K562 (cell line): ENCODE results near the gene SOX15. TPM values are rescaled to one million over a fixed set of nuclear protein-coding genes. Genes with fewer than 3 reads are reported as not detected.

Experiments used
- ATF3 ChIP-seq, 2 experiments: fragments of 450-650 bp in 1 of 2; sonication (generic) in 1 of 2; formaldehyde crosslinking in 1 of 2; IDR thresholded peaks in 1 of 2; conservative IDR thresholded peaks in 1 of 2; 2 replicates each; pipeline versions ENCODE4 v1.6.1 to v1.8.1; 2016 to 2023; ENCODE audit warnings: mild to moderate bottlenecking in 2 of 2, moderate library complexity in 2 of 2, inconsistent platforms in 1 of 2, missing genetic modification reagents in 1 of 2
- CBFB ChIP-seq: sonication (generic); formaldehyde crosslinking; IDR thresholded peaks from 2 replicates; pipeline ENCODE4 v1.4.0; 2020; ENCODE audit warnings: mild to moderate bottlenecking, missing genetic modification reagents
- CLOCK ChIP-seq: fragments of 250-450 bp; sonication (Bioruptor Pico); IDR thresholded peaks from 2 replicates; pipeline ENCODE4 v1.4.0; 2020; ENCODE audit warnings: mild to moderate bottlenecking, moderate library complexity, borderline replicate concordance
- CTCFL ChIP-seq: IDR thresholded peaks from 2 replicates; pipeline ENCODE4 v1.6.1; 2011; ENCODE audit warnings: borderline replicate concordance, low read depth, mild to moderate bottlenecking, moderate library complexity, low read length; ENCODE audit not compliant: insufficient read depth, poor library complexity, severe bottlenecking
- HNRNPUL1 ChIP-seq: fragments of 200-400 bp; formaldehyde crosslinking; IDR thresholded peaks from 2 replicates; pipeline ENCODE4 v1.6.1; 2017; ENCODE audit warnings: low read length
- KDM5B ChIP-seq: fragments of 200-600 bp; sonication (generic); IDR thresholded peaks from 2 replicates; pipeline ENCODE4 v1.6.1; 2012; ENCODE audit warnings: low read depth, mild to moderate bottlenecking, moderate library complexity, low read length, control low read depth, inconsistent platforms; ENCODE audit not compliant: insufficient replicate concordance
- MTA3 ChIP-seq: fragments of 450-650 bp; formaldehyde crosslinking; IDR thresholded peaks from 2 replicates; pipeline ENCODE4 v1.6.1; 2017; ENCODE audit warnings: mild to moderate bottlenecking, borderline replicate concordance
- NR2C2 ChIP-seq, 2 experiments: fragments of 200-800 bp in 1 of 2; sonication (Bioruptor generic) in 1 of 2; sonication (generic) in 1 of 2; formaldehyde crosslinking in 1 of 2; IDR thresholded peaks; 2 replicates each; pipeline versions ENCODE4 v1.6.1 to v1.8.0; 2016 to 2022; ENCODE audit warnings: mild to moderate bottlenecking in 1 of 2, missing compliant biosample characterization in 1 of 2, missing genetic modification characterization in 1 of 2, missing genetic modification reagents in 1 of 2
- POLR2G ChIP-seq: fragments of 200-400 bp; formaldehyde crosslinking; IDR thresholded peaks from 2 replicates; pipeline ENCODE4 v1.6.1; 2017; ENCODE audit warnings: low read depth, mild to moderate bottlenecking, antibody characterized with exemption, low read length, moderate library complexity
- RBM17 ChIP-seq: fragments of 200-400 bp; formaldehyde crosslinking; IDR thresholded peaks from 2 replicates; pipeline ENCODE4 v1.6.1; 2017; ENCODE audit warnings: low read depth, mild to moderate bottlenecking, low read length, borderline replicate concordance
- RBM25 ChIP-seq: fragments of 200-400 bp; formaldehyde crosslinking; IDR thresholded peaks from 2 replicates; pipeline ENCODE4 v1.6.1; 2018; ENCODE audit warnings: low read length, low read depth, moderate library complexity; ENCODE audit not compliant: severe bottlenecking
- RFX5 ChIP-seq: IDR thresholded peaks from 2 replicates; pipeline ENCODE4 v1.6.1; 2011; ENCODE audit warnings: low read depth, mild to moderate bottlenecking, improper control_type of control experiment, low read length
- SRF ChIP-seq, 2 experiments: fragments of 250-450, 450-650 bp in 1 of 2; sonication (Bioruptor Pico) in 1 of 2; sonication (generic) in 1 of 2; formaldehyde crosslinking; IDR thresholded peaks; 2 replicates each; pipeline versions ENCODE4 v1.5.0 to v1.5.1; 2020 to 2022; ENCODE audit warnings: mild to moderate bottlenecking in 1 of 2, missing genetic modification reagents in 1 of 2
- TFE3 ChIP-seq: fragments of 450-650 bp; formaldehyde crosslinking; IDR thresholded peaks from 2 replicates; pipeline ENCODE4 v1.4.0; 2020; ENCODE audit warnings: mild to moderate bottlenecking, mixed read lengths
- ZNF212 ChIP-seq: fragments of 450-650 bp; formaldehyde crosslinking; IDR thresholded peaks from 2 replicates; pipeline ENCODE4 v1.4.0; 2020; ENCODE audit warnings: mild to moderate bottlenecking
- ZNF263 ChIP-seq: sonication (generic); formaldehyde crosslinking; IDR thresholded peaks from 2 replicates; pipeline ENCODE4 v1.8.0; 2022; ENCODE audit warnings: mild to moderate bottlenecking, missing genetic modification reagents, borderline replicate concordance
- ZNF408 ChIP-seq: fragments of 250-450 bp; sonication (Bioruptor Pico); IDR thresholded peaks from 2 replicates; pipeline ENCODE4 v1.4.0; 2020; ENCODE audit warnings: low read depth, mild to moderate bottlenecking, moderate library complexity
- ZNF75A ChIP-seq: fragments of 450-650 bp; formaldehyde crosslinking; IDR thresholded peaks from 2 replicates; pipeline ENCODE4 v1.4.0; 2020; ENCODE audit warnings: mild to moderate bottlenecking
- polyA plus RNA-seq, 8 experiments: library from polyadenylated mRNA; depleted of rRNA in 4 of 8; stranded (reverse) in 5 of 8; unstranded in 3 of 8; fragments of >200 nt; fragmentation: Nextera tagmentation in 2 of 8; fragmentation: Illumina TruSeq in 1 of 8; extraction: Ambion mirVana in 2 of 8; extraction: Trizol in 1 of 8; gene quantifications; 2 replicates each; pipeline versions ENCODE4 v1.2.1 to v1.2.3, GENCODE V29; 2011 to 2014; ENCODE audit warnings: inconsistent platforms in 1 of 8, missing spikeins in 1 of 8
- total RNA-seq, 7 experiments: library from RNA; depleted of rRNA in 6 of 7; stranded (reverse); fragments of >200 nt in 6 of 7; fragmentation: Illumina TruSeq in 2 of 7; extraction: Trizol in 2 of 7; gene quantifications; 2 replicates each; pipeline versions ENCODE4 v1.2.1 to v1.2.3, GENCODE V29; 2011 to 2021; ENCODE audit warnings: low replicate concordance in 1 of 7

The SOX15 gene
- total and polyA plus RNA-seq, 9 of the 15 experiments (the other 6 are each of a cell fraction or from before 2014, with no cell fraction given): 0.07 to 0.33 (median 0.19) TPM; not detected in 5

- TF ChIP-seq ATF3 (IDR thresholded peaks at IDR 0.05) (no peak), ATF3 (CRISPR knock-in tag; conservative IDR thresholded peaks at IDR 0.05) (no peak), ZNF75A (no peak), ZNF212 (no peak), CLOCK (no peak), SRF (CRISPR knock-in tag; IDR thresholded peaks at IDR 0.05) (no peak), MTA3 (no peak), POLR2G (peak; percentile 76), KDM5B (peak; percentile 15), RBM25 (no peak), RBM17 (no peak), NR2C2 (CRISPR knock-in tag; IDR thresholded peaks at IDR 0.05) (no peak), NR2C2 (tag; IDR thresholded peaks at IDR 0.05) (no peak), TFE3 (no peak), ZNF263 (CRISPR knock-in tag) (no peak), RFX5 (no peak), CTCFL (no peak), ZNF408 (CRISPR knock-in tag) (no peak), CBFB (CRISPR knock-in tag) (no peak), HNRNPUL1 (0 out of 2 replicates have a peak, but pooled peaks have one; percentile 5)
Observed at GRCh38 chr17:7579834-7580603, 9.9 kb downstream of the SOX15 start (continued).
